SK-N-SH (cell line): Measurements from ENCODE around the gene CTTNBP2NL. TPM values are rescaled to one million over a fixed set of nuclear protein-coding genes. Genes with fewer than 3 reads are reported as not detected.

Source experiments
- CTCF ChIA-PET: fragments of 300-600, 350-600 bp; formaldehyde crosslinking; extraction: SDS; loops from one replicate; lab custom pipeline; 2021; lab: Yijun Ruan, JAX
- POLR2A ChIA-PET: fragments of 350-600 bp; sonication (Branson Sonifier 250); formaldehyde crosslinking; extraction: SDS; loops from one replicate; lab custom pipeline; 2020; ENCODE audit warnings: antibody characterized with exemption, inconsistent platforms; lab: Yijun Ruan, JAX
- DNase-seq: peaks from one replicate; pipeline ENCODE4 v3.0.0; 2012
- H2AFZ ChIP-seq: fragments of 200-600 bp; sonication (generic); 2 replicates; pipeline ENCODE4 v1.8.1; 2016; ENCODE audit warnings: antibody characterized with exemption, mild to moderate bottlenecking, low read depth
- H3F3A ChIP-seq: fragments of 200-600 bp; sonication (generic); replicated peaks from 2 replicates; pipeline ENCODE3; 2016; ENCODE audit warnings: antibody characterized with exemption, mild to moderate bottlenecking; ENCODE audit not compliant: insufficient read depth
- H3K27ac ChIP-seq, 2 experiments: fragments of 200-500 bp in 1 of 2; fragments of 200-600 bp in 1 of 2; sonication (Bioruptor generic) in 1 of 2; sonication (generic), shearing (Covaris generic) in 1 of 2; 2 replicates each; pipeline versions ENCODE4 v1.5.1 to v1.6.1; 2014 to 2016; ENCODE audit warnings: low read depth in 2 of 2, inconsistent platforms in 1 of 2, low read length in 1 of 2, mild to moderate bottlenecking in 1 of 2, mixed read lengths in 1 of 2
- H3K27me3 ChIP-seq: fragments of 200-600 bp; sonication (generic), shearing (Covaris generic); 2 replicates; pipeline ENCODE4 v1.6.1; 2016; ENCODE audit warnings: mixed run types; ENCODE audit not compliant: insufficient read depth
- H3K36me3 ChIP-seq, 2 experiments: fragments of 200-500 bp in 1 of 2; fragments of 200-600 bp in 1 of 2; sonication (Bioruptor generic) in 1 of 2; sonication (generic) in 1 of 2; replicated peaks in 1 of 2; 2 replicates each; pipeline versions ENCODE3 to v1.5.1; 2014 to 2016; ENCODE audit warnings: low read length in 1 of 2, mild to moderate bottlenecking in 1 of 2; ENCODE audit not compliant: insufficient read depth in 2 of 2, control insufficient read depth in 1 of 2
- H3K4me1 ChIP-seq, 2 experiments: fragments of 200-500 bp in 1 of 2; fragments of 200-600 bp in 1 of 2; sonication (Bioruptor generic) in 1 of 2; sonication (generic), shearing (Covaris generic) in 1 of 2; 2 replicates each; pipeline versions ENCODE4 v1.5.1 to v1.6.1; 2014 to 2016; ENCODE audit warnings: low read depth in 1 of 2, low read length in 1 of 2, mixed run types in 1 of 2; ENCODE audit not compliant: insufficient read depth in 2 of 2, control insufficient read depth in 1 of 2
- H3K4me2 ChIP-seq: fragments of 200-600 bp; sonication (generic), shearing (Covaris generic); 2 replicates; pipeline ENCODE4 v1.6.1; 2017; ENCODE audit warnings: mixed run types
- H3K4me3 ChIP-seq, 2 experiments: fragments of 200-500 bp in 1 of 2; fragments of 200-600 bp in 1 of 2; sonication (Bioruptor generic) in 1 of 2; sonication (generic), shearing (Covaris generic) in 1 of 2; 2 replicates each; pipeline versions ENCODE4 v1.5.1 to v1.8.1; 2014 to 2016; ENCODE audit warnings: low read depth in 2 of 2, inconsistent platforms in 1 of 2, low read length in 1 of 2, mild to moderate bottlenecking in 1 of 2, mixed read lengths in 1 of 2, moderate library complexity in 1 of 2
- H3K79me2 ChIP-seq: fragments of 200-600 bp; sonication (generic); 2 replicates; pipeline ENCODE4 v1.8.1; 2017; ENCODE audit warnings: mild to moderate bottlenecking; ENCODE audit not compliant: insufficient read depth
- H3K9ac ChIP-seq: fragments of 200-600 bp; sonication (generic); 2 replicates; pipeline ENCODE4 v1.6.1; 2017; ENCODE audit warnings: mixed run types
- H3K9me2 ChIP-seq: fragments of 200-600 bp; sonication (generic); 2 replicates; pipeline ENCODE4 v1.6.1; 2017; ENCODE audit warnings: mixed run types
- H3K9me3 ChIP-seq: fragments of 200-600 bp; sonication (generic); 2 replicates; pipeline ENCODE4 v1.6.1; 2017; ENCODE audit warnings: mixed run types, mild to moderate bottlenecking, moderate library complexity
- H4K20me1 ChIP-seq: fragments of 200-600 bp; sonication (generic); 2 replicates; pipeline ENCODE4 v1.6.1; 2017; ENCODE audit warnings: mild to moderate bottlenecking, mixed run types; ENCODE audit not compliant: insufficient read depth
- CTCF ChIP-seq: fragments of 200-600 bp; sonication (generic); IDR thresholded peaks from 2 replicates; pipeline ENCODE4 v1.6.1; 2017; ENCODE audit warnings: antibody characterized with exemption, mild to moderate bottlenecking, moderate library complexity
- EP300 ChIP-seq, 2 experiments: IDR thresholded peaks; 2 replicates each; pipeline versions ENCODE4 v1.4.0 to v1.6.1; 2012; ENCODE audit warnings: borderline replicate concordance in 1 of 2, low read depth in 1 of 2, low read length in 1 of 2
- FOXJ3 ChIP-seq: sonication (generic); formaldehyde crosslinking; IDR thresholded peaks from 2 replicates; pipeline ENCODE4 v1.5.1; 2020; ENCODE audit warnings: mild to moderate bottlenecking, missing genetic modification reagents
- GABPA ChIP-seq: IDR thresholded peaks from 2 replicates; pipeline ENCODE4 v1.4.0; 2012; ENCODE audit warnings: low read depth, mild to moderate bottlenecking
- MXI1 ChIP-seq: IDR thresholded peaks from 2 replicates; pipeline ENCODE4 v1.6.1; 2012; ENCODE audit warnings: mild to moderate bottlenecking, low read depth, low read length, improper control_type of control experiment
- NFIC ChIP-seq: IDR thresholded peaks from 2 replicates; pipeline ENCODE4 v1.4.0; 2012; ENCODE audit warnings: borderline replicate concordance
- PBX3 ChIP-seq: IDR thresholded peaks from 2 replicates; pipeline ENCODE4; 2012
- POLR2AphosphoS5 ChIP-seq: IDR thresholded peaks from 2 replicates; pipeline ENCODE4 v1.6.1; 2012; ENCODE audit warnings: low read depth, low read length
- RCOR1 ChIP-seq: fragments of 150-350 bp; IDR thresholded peaks from 2 replicates; pipeline ENCODE4 v1.6.1; 2017; ENCODE audit warnings: antibody characterized with exemption, low read length
- SIN3A ChIP-seq: IDR thresholded peaks from 2 replicates; pipeline ENCODE4 v1.6.1; 2012; ENCODE audit warnings: low read depth, mild to moderate bottlenecking, low read length, moderate library complexity, borderline replicate concordance
- USF2 ChIP-seq: fragments of 150-350 bp; IDR thresholded peaks from 2 replicates; pipeline ENCODE4 v1.6.1; 2017; ENCODE audit warnings: antibody characterized with exemption, low read length, low read depth, borderline replicate concordance
- YY1 ChIP-seq: IDR thresholded peaks from 2 replicates; pipeline ENCODE4 v1.4.0; 2012; ENCODE audit warnings: low read depth, mild to moderate bottlenecking
- WGBS: methylation state at CpG from one replicate; pipeline ENCODE4 v1.1.6; 2017; ENCODE audit warnings: low lambda C conversion rate; 5-methylcytosine and 5-hydroxymethylcytosine counted together
- polyA plus RNA-seq, 3 experiments: library from polyadenylated mRNA; depleted of rRNA; stranded (reverse); fragments of >200 nt; gene quantifications; 2 replicates each; pipeline ENCODE4 v1.2.3, GENCODE V29; 2012
- TF ChIP-seq, protein P1 (sequence below): fragments of 150-350 bp; IDR thresholded peaks from 2 replicates; pipeline ENCODE4 v1.6.1; 2016; ENCODE audit warnings: mild to moderate bottlenecking, low read depth, low read length

Gene CTTNBP2NL
- polyA plus RNA-seq, 1 of the 3 experiments (the other 2 are of a cell fraction) = 4.9 TPM

DNA sequence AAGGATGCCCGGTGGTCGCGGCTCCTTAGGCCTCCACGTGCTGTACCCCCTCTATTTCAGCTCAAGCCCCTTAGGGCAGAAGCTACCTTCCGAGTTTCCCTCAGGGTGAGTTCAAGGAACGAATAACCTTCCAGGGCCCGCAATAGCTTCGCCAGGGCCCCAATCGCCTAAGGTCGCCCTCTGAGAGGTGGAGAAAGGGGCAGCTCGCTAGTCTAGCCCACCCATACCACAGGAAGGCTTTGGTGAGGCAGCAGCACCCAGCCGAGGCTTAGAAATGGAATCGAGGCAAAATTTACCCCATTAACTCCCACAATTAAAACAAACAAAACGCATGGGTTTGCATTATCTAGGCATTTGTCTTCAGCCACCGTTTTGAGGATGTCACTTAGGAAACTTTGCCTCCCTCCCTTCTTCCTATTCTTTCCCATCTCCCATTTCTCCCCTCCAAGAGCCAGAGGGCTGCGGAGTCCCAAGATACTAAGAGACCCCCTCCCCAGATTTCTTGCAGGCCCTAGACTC, 113.7 kb downstream of the CTTNBP2NL start:
- peaks cover 0 to 10% of the 10 kb centered on the region in 2 experiments; a peak in 1 of 4 replicates for H3K4me1 ChIP-seq
- CTCF ChIA-PET = interaction anchor here (1.0 to 2.0 kb wide), 2 partner anchors 8 to 198 kb away, joined by 4 to 5 read pairs; no protein-coding TSS in a partner anchor

DNA sequence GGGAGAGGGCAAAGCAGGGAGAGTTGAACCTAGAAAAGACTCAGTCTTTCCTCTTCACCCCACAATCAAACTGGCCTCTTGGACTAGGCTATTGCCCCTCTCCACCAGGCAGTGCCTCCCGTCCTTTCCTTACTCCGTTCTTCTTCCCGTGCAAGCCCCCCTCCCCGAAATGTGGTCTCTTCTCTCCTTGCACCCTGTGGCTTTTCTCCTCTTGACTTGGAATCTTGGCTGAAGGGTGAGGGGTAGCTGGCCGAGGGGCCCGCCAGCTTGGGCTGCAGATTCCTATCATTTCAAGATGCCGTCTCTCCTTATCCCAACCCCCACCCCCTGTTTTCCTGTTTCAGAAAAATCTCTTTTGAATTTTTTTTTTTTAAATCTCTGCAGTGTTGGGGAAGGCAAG, 114.3 kb downstream of the CTTNBP2NL start:
- peaks cover 0 to 10% of the 10 kb centered on the region in 2 experiments; a peak in 1 of 4 replicates for H3K4me1 ChIP-seq
- DNase-seq = no peak
- TF ChIP-seq NFIC (no peak), RCOR1 (no peak), YY1 (no peak), GABPA (no peak), PBX3 (no peak), USF2 (no peak), MXI1 (no peak)
- TF ChIP-seq, protein P1, sequence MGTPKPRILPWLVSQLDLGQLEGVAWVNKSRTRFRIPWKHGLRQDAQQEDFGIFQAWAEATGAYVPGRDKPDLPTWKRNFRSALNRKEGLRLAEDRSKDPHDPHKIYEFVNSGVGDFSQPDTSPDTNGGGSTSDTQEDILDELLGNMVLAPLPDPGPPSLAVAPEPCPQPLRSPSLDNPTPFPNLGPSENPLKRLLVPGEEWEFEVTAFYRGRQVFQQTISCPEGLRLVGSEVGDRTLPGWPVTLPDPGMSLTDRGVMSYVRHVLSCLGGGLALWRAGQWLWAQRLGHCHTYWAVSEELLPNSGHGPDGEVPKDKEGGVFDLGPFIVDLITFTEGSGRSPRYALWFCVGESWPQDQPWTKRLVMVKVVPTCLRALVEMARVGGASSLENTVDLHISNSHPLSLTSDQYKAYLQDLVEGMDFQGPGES = no peak

More for the DNA sequence above, 113.7 kb downstream of the CTTNBP2NL start:
- Histone ChIP-seq H4K20me1 (no peaks in the 10 kb centered on the region), H3K4me2 (no peak overlapping the region), H3F3A (no peaks in the 10 kb centered on the region), H2AFZ (no peak overlapping the region), H3K9me3 (no peaks in the 10 kb centered on the region), H3K36me3 (no peaks in the 10 kb centered on the region), H3K9me2 (no peaks in the 10 kb centered on the region), H3K27me3 (no peaks in the 10 kb centered on the region), H3K79me2 (no peaks in the 10 kb centered on the region), H3K4me3 (no peak overlapping the region), H3K9ac (no peak overlapping the region), H3K27ac (no peak overlapping the region)
- WGBS = 92% methylated on average over 16 of the region's 16 CpGs
- POLR2A ChIA-PET = no interaction called here
- DNase-seq = no peak
- TF ChIP-seq FOXJ3 (CRISPR knock-in tag) (no peak), PBX3 (no peak), CTCF (no peak), EP300 (IDR thresholded peaks at IDR 0.05; ENCODE audit: borderline replicate concordance in 1 of 2, low read depth in 1 of 2, low read length in 1 of 2) (no peak), SIN3A (no peak), POLR2AphosphoS5 (no peak)

More for the DNA sequence above, 114.3 kb downstream of the CTTNBP2NL start:
- no peaks in the 10 kb centered on the region for H3K9me2 ChIP-seq
- WGBS = 95% methylated on average over 7 of the region's 7 CpGs
- no peak overlapping the region for H3K4me3 ChIP-seq
- H3K36me3 ChIP-seq = no peaks in the 10 kb centered on the region
- no peak overlapping the region for H3K4me2 ChIP-seq
- H2AFZ ChIP-seq = no peak overlapping the region
- H3K9ac ChIP-seq = no peak overlapping the region
- H3K27me3 ChIP-seq = no peaks in the 10 kb centered on the region
- ChIA-PET CTCF (interaction anchor here (1.0 to 1.4 kb wide), 2 partner anchors 8 to 120 kb away, joined by 3 to 4 read pairs; no protein-coding TSS in a partner anchor), POLR2A (no interaction called here)
- no peaks in the 10 kb centered on the region for H4K20me1 ChIP-seq
- no peak overlapping the region for H3K27ac ChIP-seq
- H3K79me2 ChIP-seq = no peaks in the 10 kb centered on the region
- no peaks in the 10 kb centered on the region for H3F3A ChIP-seq
- no peaks in the 10 kb centered on the region for H3K9me3 ChIP-seq
